ENCODE data around the gene RAB11FIP4. TPM values are rescaled to one million over a fixed set of nuclear protein-coding genes. Genes with fewer than 3 reads are reported as not detected.

RAB11FIP4 gene
- total and polyA plus RNA-seq, 2 of the 8 experiments (the other 6 are each of a cell fraction or from before 2014, with no cell fraction given) = 21.7 to 53.2 TPM

DNA sequence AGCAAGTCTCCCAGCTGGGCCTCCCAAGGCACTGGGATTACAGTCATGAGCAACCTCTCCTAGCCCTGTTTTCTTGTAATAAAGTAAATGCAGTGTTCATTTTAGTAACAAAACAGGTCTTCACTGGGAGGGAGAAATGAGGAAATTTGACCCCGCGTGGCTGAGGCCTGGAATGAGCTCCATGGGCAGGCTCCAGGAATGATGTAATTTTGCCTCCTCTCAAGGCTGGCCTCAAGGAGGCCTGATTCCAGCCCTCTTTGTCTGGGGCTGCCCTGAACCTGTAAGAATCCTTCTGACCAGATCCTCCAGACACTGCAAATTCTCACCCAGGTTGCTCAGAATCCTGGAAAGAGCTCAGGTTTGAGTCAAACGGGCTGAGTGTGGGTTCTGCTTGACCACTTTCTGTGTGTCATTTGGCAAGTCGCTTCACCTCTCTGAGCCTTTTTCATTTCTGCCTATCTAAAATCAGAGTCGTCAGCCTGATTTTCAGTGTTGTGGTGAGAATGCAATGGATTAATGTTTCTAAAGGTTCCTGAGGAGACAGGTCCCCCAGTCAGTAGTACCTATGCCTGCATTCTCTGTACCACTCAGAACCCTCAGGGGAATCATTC, 57.1 kb downstream of the RAB11FIP4 start:
- Histone ChIP-seq H2BK20ac (ENCODE audit: low read length) (no peak overlapping the region), H2BK15ac (ENCODE audit: low read length) (peak overlapping the region; percentile 97; the same call in 1 of the 2 replicates), H3K18ac (ENCODE audit: extremely low read depth, low read length) (no peak overlapping the region), H3K27me3 (replicated peaks in 1 of 4; ENCODE audit: control insufficient read depth in 3 of 4, extremely low read depth in 1 of 4, insufficient read depth in 3 of 4, low read length in 3 of 4) (no peaks in the 10 kb centered on the region), H3K27ac (ENCODE audit: low read depth, low read length) (no peak overlapping the region), H3K36me3 (ENCODE audit: control insufficient read depth in 2 of 4, insufficient read depth in 4 of 4, low read length in 3 of 4) (no peaks in the 10 kb centered on the region), H2BK12ac (ENCODE audit: low read depth, low read length) (peak overlapping the region; percentile 90; the same call in 1 of the 2 replicates), H3K4me2 (ENCODE audit: insufficient read depth in 1 of 2, low read depth in 2 of 2, low read length in 2 of 2) (no peak overlapping the region), H3K14ac (ENCODE audit: insufficient read length) (no peak overlapping the region), H2BK120ac (replicated peaks; ENCODE audit: low read depth, low read length) (no peak overlapping the region), H3K4me1 (replicated peaks in 1 of 4; ENCODE audit: control insufficient read depth in 3 of 4, insufficient read depth in 4 of 4, low read length in 3 of 4) (peaks cover 0 to 9% (median under 1%) of the 10 kb centered on the region in 4 experiments; a peak in 2 of 7 replicates), H4K8ac (ENCODE audit: extremely low read depth, insufficient read depth, low read length) (peak overlapping the region; percentile 11; the same call in 1 of the 2 replicates), H3K9me3 (ENCODE audit: insufficient read depth in 2 of 2, low read depth in 1 of 2, low read length in 1 of 2) (no peaks in the 10 kb centered on the region), H3K4ac (replicated peaks; ENCODE audit: insufficient read length, low read depth, low read length) (no peak overlapping the region), H4K20me1 (replicated peaks in 1 of 2; ENCODE audit: control insufficient read depth in 1 of 2, insufficient read depth in 2 of 2, low read length in 2 of 2) (no peaks in the 10 kb centered on the region), H3K79me2 (ENCODE audit: control insufficient read depth in 1 of 2, insufficient read depth in 2 of 2, low read length in 2 of 2) (no peaks in the 10 kb centered on the region), H2BK5ac (ENCODE audit: low read depth, low read length) (peak overlapping the region; percentile 44; the same call in 1 of the 2 replicates), H4K5ac (ENCODE audit: insufficient read length, low read depth, low read length) (no peak overlapping the region), H3K23me2 (ENCODE audit: low read depth, low read length) (no peaks in the 10 kb centered on the region), H2AFZ (ENCODE audit: low read length) (no peak overlapping the region), H2AK5ac (ENCODE audit: low read depth, low read length) (no peak overlapping the region), H3K56ac (replicated peaks; ENCODE audit: insufficient read length, low read depth, low read length) (no peak overlapping the region), H3K9ac (replicated peaks in 1 of 4; ENCODE audit: extremely low read depth in 1 of 4, low read depth in 3 of 4, low read length in 3 of 4) (no peak overlapping the region), H3K79me1 (ENCODE audit: low read depth, low read length) (no peaks in the 10 kb centered on the region), H3K23ac (ENCODE audit: insufficient read length) (no peak overlapping the region), H3K4me3 (ENCODE audit: extremely low read depth in 1 of 4, insufficient read depth in 2 of 4, low read depth in 3 of 4, low read length in 4 of 4) (no peak overlapping the region), H4K91ac (replicated peaks; ENCODE audit: insufficient read length, low read length) (peak overlapping the region; percentile 62)
- CTCF ChIA-PET (ENCODE audit: partially characterized antibody) = interaction anchor here (0.7 to 6.5 kb wide), 14 partner anchors 10 to 86 kb away, joined by 3 to 44 read pairs (median 4); no protein-coding TSS in a partner anchor
- no peak for FAIRE-seq
- POLR2A ChIA-PET (ENCODE audit: partially characterized antibody) = interaction anchor here (1.5 kb wide), 1 partner anchor 63 kb away, joined by 3 read pairs; no protein-coding TSS in a partner anchor
- 87% methylated on average over 5 of the region's 5 CpGs; no CpG with 5 or more reads in 1 of the 2 experiments for WGBS, 2 experiments (ENCODE audit: extremely low coverage in 1 of 2, insufficient coverage in 1 of 2, insufficient read length in 1 of 2, insufficient replicate concordance in 2 of 2, low coverage in 1 of 2, low lambda C conversion rate in 2 of 2, missing lambda C conversion rate in 1 of 2)
- DNase-seq (ENCODE audit: low read depth in 1 of 2, low spot score in 2 of 2) = no peak
- TF ChIP-seq RAD21 (IDR thresholded peaks at IDR 0.05 in 1 of 2, conservative IDR thresholded peaks at IDR 0.05 in 1 of 2; ENCODE audit: low read depth in 2 of 2, low read length in 2 of 2) (no peak), KDM1A (IDR thresholded peaks at IDR 0.05; ENCODE audit: borderline replicate concordance, low read length) (no peak), SIX5 (IDR thresholded peaks at IDR 0.05; ENCODE audit: low read depth, low read length) (no peak), SP1 (IDR thresholded peaks at IDR 0.05; ENCODE audit: low read depth, low read length) (no peak), BCL11A (IDR thresholded peaks at IDR 0.05; ENCODE audit: low read depth in 2 of 2, low read length in 2 of 2) (no peak)
